Activated CD4-positive, alpha-beta memory T cell treated with anti-CD3 and anti-CD28 coated beads, Interleukin-2, amount 10 ng/mL, durations not matched to agents 7 days and 5 days (primary cell): Measurements from ENCODE around the gene FOSB. TPM values are rescaled to one million over a fixed set of nuclear protein-coding genes. Genes with fewer than 3 reads are reported as not detected.

Experiments
- CTCF ChIA-PET: fragments of 350-600 bp; sonication (Branson Sonifier 250); formaldehyde crosslinking; loops from one replicate; lab custom pipeline; 2021; ENCODE audit warnings: antibody characterized with exemption, inconsistent platforms; lab: Charles Lee
- POLR2A ChIA-PET: fragments of 350-600 bp; sonication (Branson Sonifier 250); formaldehyde crosslinking; loops from one replicate; lab custom pipeline; 2021; ENCODE audit warnings: antibody characterized with exemption; lab: Charles Lee
- DNase-seq: peaks from one replicate; pipeline ENCODE4 v3.0.0-alpha.2; 2020
- H3K27ac Mint-ChIP-seq: one replicate; pipeline ENCODE4 v1.8.0; 2021; ENCODE audit warnings: mild to moderate bottlenecking, mixed read lengths
- H3K27me3 Mint-ChIP-seq: one replicate; pipeline ENCODE4 v1.8.0; 2021; ENCODE audit warnings: mixed read lengths
- H3K36me3 Mint-ChIP-seq: one replicate; pipeline ENCODE4 v1.8.0; 2021; ENCODE audit warnings: low read depth, mixed read lengths
- H3K4me1 Mint-ChIP-seq: one replicate; pipeline ENCODE4 v1.8.0; 2021; ENCODE audit warnings: mixed read lengths
- H3K4me3 Mint-ChIP-seq: one replicate; pipeline ENCODE4 v1.8.0; 2021; ENCODE audit warnings: mild to moderate bottlenecking, mixed read lengths
- H3K9me3 Mint-ChIP-seq: one replicate; pipeline ENCODE4 v1.8.0; 2021; ENCODE audit warnings: mixed read lengths
- total RNA-seq, 2 experiments: library from RNA; stranded (reverse); gene quantifications; one replicate each; pipeline ENCODE4 v1.2.3, GENCODE V29; 2021

FOSB gene
- total RNA-seq, 2 experiments from 2014 or later = 15.3 to 16.1 TPM

DNA sequence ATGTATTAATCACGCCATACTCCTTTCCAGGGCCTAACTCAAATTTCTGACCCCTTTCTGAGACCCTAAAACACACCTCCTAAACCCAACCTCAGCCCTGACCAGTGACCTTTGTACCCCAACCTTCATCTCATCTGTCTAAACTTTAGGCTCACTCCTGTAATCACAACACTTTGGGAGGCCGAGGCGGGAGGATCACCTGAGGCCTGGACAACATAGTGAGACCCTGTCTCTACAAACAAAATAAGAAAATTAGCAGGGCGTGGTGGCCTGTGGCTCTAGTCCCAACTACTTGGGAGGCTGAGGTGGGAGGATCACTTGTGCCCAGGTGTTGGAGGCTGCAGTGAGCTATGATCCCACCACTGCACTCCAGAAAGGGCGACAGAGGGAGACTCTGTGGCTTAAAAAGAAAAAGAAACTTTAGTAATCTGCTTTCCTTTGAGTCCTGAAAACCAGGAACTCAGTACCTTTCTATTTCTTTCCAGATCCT, 24.4 kb downstream of the FOSB start:
- peaks cover 32% of the 10 kb centered on the region for H3K27me3 Mint-ChIP-seq
- ChIA-PET CTCF (interaction anchor here (0.9 to 1.0 kb wide), 2 partner anchors 13 to 66 kb away, joined by 3 to 5 read pairs; no protein-coding TSS in a partner anchor), POLR2A (no interaction called here)
- peak overlapping the region; percentile 47 for H3K4me3 Mint-ChIP-seq
- no peak for DNase-seq
- H3K27ac Mint-ChIP-seq = peak overlapping the region; percentile 36
- peaks cover 24% of the 10 kb centered on the region for H3K4me1 Mint-ChIP-seq
- no peaks in the 10 kb centered on the region for H3K36me3 Mint-ChIP-seq
- H3K9me3 Mint-ChIP-seq = no peaks in the 10 kb centered on the region

DNA sequence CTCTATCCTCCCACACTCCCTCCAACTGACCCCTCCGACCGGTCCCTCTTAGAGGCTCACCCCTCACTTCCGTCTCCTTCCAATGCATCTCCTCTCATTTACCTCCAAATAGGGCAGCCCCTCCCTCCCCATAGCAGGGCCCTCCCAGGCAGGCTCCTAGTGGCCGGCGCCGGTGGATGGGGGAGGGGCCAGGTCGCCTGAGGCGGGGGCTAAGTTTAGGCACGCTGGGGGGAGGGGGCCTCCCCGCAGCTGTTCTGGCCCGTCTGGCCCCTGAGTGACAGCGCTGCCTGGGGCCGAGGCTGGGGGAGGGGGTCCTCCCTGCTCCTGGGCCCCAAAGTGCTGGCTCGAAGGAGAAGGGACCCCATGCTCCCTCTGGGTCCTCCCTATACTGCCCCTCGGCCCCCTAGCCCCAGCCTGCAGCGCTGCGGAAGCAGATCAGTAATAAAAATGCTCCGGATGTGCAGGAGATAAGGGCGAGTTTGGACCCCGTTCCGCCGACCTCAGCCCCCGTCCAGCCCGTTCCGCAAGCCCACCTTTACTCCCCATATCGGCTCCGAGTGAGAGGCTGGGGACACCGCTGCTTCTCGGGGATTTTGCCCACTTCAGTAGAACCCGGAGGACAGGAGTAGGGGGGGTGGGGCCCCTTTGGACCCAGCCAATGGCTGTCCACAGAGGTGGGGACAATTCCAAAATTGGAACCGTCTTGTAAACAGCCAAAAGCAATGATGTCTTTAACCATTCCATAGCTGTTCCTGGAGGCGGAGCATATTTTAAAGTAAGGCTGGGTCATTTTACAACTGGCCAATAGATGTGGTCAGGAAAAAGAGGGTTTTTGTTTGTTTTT, 25.1 kb downstream of the FOSB start:
- H3K36me3 Mint-ChIP-seq = no peaks in the 10 kb centered on the region
- H3K9me3 Mint-ChIP-seq = no peaks in the 10 kb centered on the region
- ChIA-PET POLR2A (no interaction called here), CTCF (interaction anchor here (0.9 to 4.9 kb wide), 3 partner anchors 7 to 66 kb away, joined by 3 to 42 read pairs (median 5); no protein-coding TSS in a partner anchor)
- H3K4me3 Mint-ChIP-seq = peak overlapping the region; percentile 68
- peaks cover 34% of the 10 kb centered on the region for H3K27me3 Mint-ChIP-seq
- DNase-seq = no peak
- no peak overlapping the region for H3K27ac Mint-ChIP-seq
- H3K4me1 Mint-ChIP-seq = peaks cover 30% of the 10 kb centered on the region

DNA sequence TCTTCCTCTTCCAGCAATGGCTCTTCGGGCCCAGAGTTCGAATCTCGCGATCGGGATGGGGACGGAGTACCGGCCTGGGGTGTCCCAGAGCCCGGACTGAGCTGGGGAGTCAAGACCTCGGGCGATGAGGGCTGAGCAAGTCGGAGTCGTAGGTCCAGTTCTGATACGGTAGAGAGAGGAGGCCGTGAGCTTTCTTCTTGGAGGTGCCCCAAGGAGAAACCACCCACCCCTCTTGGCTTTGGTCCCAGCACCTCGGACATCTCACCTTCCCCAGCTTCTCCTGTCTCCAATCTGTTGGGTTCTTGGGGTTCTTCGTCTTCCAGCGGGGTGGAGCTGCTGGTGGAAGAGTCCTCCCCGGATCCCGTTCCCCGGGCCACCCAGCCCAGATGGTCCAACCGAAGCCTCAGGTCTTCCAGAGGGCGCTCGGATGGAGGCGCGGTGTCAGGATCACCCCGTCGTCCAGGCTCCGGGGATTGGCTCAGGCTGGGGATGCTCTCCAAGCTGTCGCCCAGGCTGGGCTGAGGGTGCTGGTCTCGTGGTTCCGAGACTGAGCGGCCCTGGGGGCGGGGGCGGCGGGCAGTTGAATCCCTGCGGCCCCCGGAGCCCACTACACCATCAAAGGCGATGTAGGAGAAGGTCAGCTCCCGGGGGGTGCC, 26.6 kb downstream of the FOSB start:
- Mint-ChIP-seq H3K27ac (no peak overlapping the region), H3K36me3 (peaks cover 2% of the 10 kb centered on the region), H3K4me3 (no peak overlapping the region), H3K27me3 (peaks cover 37% of the 10 kb centered on the region), H3K9me3 (no peaks in the 10 kb centered on the region), H3K4me1 (peaks cover 38% of the 10 kb centered on the region)
- POLR2A ChIA-PET = interaction anchor here (1.4 to 3.9 kb wide), 3 partner anchors 14 to 148 kb away, joined by 3 to 16 read pairs (median 6); partner anchors contain the start of gene VASP
- CTCF ChIA-PET = interaction anchor here (1.4 to 4.9 kb wide), 7 partner anchors 9 to 148 kb away, joined by 4 to 42 read pairs (median 9); partner anchors contain the start of gene EML2
- DNase-seq = no peak

DNA sequence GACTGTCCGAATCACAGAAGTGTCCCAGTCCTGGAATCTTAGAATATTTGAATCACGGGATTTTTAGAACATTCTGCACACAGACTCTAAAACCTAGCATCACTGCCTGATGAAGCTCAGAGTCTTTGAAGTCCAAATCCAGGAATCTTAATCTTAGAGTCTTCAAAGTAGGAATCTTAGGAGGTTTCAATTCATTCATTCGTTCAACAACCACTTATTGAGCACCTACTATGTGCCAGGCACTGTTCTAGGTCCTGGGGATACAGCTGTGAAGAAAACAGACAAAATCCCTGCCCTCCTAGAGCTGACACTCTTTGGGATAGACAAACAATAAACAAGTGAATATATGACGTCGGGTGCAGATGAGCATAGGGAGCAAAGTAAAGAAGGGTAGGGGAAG, 27.4 kb downstream of the FOSB start:
- peaks cover 3% of the 10 kb centered on the region for H3K36me3 Mint-ChIP-seq
- DNase-seq = no peak
- ChIA-PET CTCF (interaction anchor here (0.6 to 4.9 kb wide), 8 partner anchors 9 to 147 kb away, joined by 3 to 42 read pairs (median 7); partner anchors contain the start of gene EML2), POLR2A (interaction anchor here (1.2 to 3.9 kb wide), 5 partner anchors 13 to 147 kb away, joined by 3 to 16 read pairs (median 3); partner anchors contain the start of gene VASP)
- H3K27ac Mint-ChIP-seq = no peak overlapping the region
- no peaks in the 10 kb centered on the region for H3K9me3 Mint-ChIP-seq
- peaks cover 43% of the 10 kb centered on the region for H3K4me1 Mint-ChIP-seq
- H3K27me3 Mint-ChIP-seq = peaks cover 40% of the 10 kb centered on the region
- H3K4me3 Mint-ChIP-seq = peak overlapping the region; percentile 31

DNA sequence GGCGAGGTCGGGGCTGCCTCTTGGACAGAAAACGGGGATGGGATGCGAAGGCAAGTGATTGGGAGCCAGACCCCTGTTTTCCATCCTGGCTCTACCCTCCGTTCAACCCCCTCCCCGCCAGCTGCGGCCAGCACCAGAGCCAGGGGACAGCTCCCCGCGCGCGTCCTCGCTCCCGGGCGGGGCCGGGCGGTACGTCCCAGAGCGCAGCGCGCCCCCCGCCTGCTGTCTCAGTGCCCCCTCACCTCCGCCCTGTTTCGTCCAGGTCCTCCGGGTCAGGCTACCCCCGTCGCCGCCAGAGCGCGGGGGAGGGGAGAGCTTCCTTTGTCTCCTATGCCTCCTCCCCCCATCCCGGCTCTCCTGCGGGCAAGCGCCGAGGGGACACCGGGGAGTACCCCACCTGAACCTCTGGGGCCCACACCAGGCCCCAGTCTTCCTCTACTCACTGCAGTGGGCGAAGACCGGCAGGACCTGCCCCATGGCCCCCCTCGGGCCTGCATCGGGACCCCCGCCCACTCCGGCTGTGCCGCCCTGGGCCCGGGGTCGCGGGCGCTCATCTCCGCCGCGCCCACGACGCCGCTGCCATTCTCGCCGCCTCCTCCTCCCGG, 28.7 kb downstream of the FOSB start:
- peaks cover 40% of the 10 kb centered on the region for H3K27me3 Mint-ChIP-seq
- peaks cover 53% of the 10 kb centered on the region for H3K4me1 Mint-ChIP-seq
- no peaks in the 10 kb centered on the region for H3K9me3 Mint-ChIP-seq
- ChIA-PET CTCF (interaction anchor here (0.6 to 4.9 kb wide), 6 partner anchors 10 to 145 kb away, joined by 4 to 42 read pairs (median 7); no protein-coding TSS in a partner anchor), POLR2A (interaction anchor here (0.7 to 3.9 kb wide), 5 partner anchors 11 to 146 kb away, joined by 3 to 16 read pairs (median 3); no protein-coding TSS in a partner anchor)
- H3K4me3 Mint-ChIP-seq = peak overlapping the region; percentile 59
- H3K36me3 Mint-ChIP-seq = peaks cover 7% of the 10 kb centered on the region
- no peak overlapping the region for H3K27ac Mint-ChIP-seq
- peak; percentile 63 for DNase-seq

DNA sequence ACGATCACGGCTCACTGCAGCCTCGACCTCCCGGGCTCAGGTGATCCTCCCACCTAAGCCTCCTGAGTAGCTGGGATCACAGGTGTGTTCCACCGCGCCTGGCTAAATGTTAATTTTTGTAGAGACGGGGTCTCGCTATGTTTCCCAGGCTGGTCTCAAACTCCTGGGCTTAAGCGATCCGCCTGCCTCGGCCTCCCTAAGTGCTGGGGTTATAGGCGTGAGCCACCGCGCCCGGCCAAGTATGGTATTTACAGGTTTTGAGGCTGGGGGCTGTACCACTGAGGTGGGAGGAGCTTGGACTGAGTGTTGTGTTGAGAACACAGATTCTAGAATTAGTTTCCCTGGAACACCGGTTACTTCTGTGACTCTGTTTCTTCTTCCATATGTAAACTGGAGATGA, 30.0 kb downstream of the FOSB start:
- DNase-seq = no peak
- Mint-ChIP-seq H3K27me3 (peaks cover 35% of the 10 kb centered on the region), H3K9me3 (no peaks in the 10 kb centered on the region), H3K36me3 (peaks cover 7% of the 10 kb centered on the region), H3K4me1 (peaks cover 55% of the 10 kb centered on the region), H3K4me3 (peak overlapping the region; percentile 53), H3K27ac (no peak overlapping the region)
- CTCF ChIA-PET = interaction anchor here (0.9 to 4.9 kb wide), 5 partner anchors 8 to 61 kb away, joined by 3 to 42 read pairs (median 4); no protein-coding TSS in a partner anchor
- POLR2A ChIA-PET = interaction anchor here (0.7 to 3.9 kb wide), 4 partner anchors 8 to 145 kb away, joined by 3 to 16 read pairs (median 6); partner anchors contain the start of gene OPA3

DNA sequence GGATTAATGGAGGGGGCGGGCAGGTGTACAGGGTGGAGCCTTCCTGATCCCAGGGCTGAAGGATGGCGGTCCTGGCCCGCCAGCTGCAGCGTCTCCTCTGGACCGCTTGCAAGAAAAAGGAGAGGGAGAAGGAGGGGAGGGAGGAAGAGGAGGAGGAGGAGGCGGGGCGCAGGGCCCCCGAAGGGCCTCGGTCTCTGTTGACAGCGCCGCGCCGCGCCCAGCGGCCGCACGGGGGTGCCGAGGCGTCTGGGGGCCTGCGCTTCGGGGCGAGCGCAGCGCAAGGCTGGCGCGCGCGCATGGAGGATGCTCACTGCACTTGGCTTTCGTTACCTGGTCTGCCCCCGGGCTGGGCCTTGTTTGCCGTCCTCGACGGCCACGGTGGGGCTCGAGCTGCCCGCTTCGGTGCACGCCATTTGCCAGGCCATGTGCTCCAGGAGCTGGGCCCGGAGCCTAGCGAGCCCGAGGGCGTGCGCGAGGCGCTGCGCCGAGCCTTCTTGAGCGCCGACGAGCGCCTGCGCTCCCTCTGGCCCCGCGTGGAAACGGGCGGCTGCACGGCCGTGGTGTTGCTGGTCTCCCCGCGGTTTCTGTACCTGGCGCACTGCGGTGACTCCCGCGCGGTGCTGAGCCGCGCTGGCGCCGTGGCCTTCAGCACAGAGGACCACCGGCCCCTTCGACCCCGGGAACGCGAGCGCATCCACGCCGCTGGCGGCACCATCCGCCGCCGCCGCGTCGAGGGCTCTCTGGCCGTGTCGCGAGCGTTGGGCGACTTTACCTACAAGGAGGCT, 30.8 kb downstream of the FOSB start, which contains the start of gene PPM1N:
PPM1N (plus strand) TSS at position 33 of the 785 bp plus-strand sequence; CDS start at position 63, 30 bp downstream.
- POLR2A ChIA-PET = interaction anchor here (0.5 to 3.9 kb wide), 7 partner anchors 7 to 144 kb away, joined by 3 to 16 read pairs (median 4); partner anchors contain the start of genes OPA3 and VASP
- Mint-ChIP-seq H3K4me3 (peak within 1 kb of the TSS; percentile 81), H3K4me1 (peaks cover 52% of the 10 kb centered on the region), H3K36me3 (peaks cover 7% of the 10 kb centered on the region), H3K9me3 (no peaks in the 10 kb centered on the region), H3K27me3 (peaks cover 33% of the 10 kb centered on the region), H3K27ac (peak within 1 kb of the TSS; percentile 45)
- peak; percentile 72 for DNase-seq
- CTCF ChIA-PET = interaction anchor here (1.4 to 2.3 kb wide), 6 partner anchors 20 to 143 kb away, joined by 3 to 6 read pairs (median 4); no protein-coding TSS in a partner anchor

DNA sequence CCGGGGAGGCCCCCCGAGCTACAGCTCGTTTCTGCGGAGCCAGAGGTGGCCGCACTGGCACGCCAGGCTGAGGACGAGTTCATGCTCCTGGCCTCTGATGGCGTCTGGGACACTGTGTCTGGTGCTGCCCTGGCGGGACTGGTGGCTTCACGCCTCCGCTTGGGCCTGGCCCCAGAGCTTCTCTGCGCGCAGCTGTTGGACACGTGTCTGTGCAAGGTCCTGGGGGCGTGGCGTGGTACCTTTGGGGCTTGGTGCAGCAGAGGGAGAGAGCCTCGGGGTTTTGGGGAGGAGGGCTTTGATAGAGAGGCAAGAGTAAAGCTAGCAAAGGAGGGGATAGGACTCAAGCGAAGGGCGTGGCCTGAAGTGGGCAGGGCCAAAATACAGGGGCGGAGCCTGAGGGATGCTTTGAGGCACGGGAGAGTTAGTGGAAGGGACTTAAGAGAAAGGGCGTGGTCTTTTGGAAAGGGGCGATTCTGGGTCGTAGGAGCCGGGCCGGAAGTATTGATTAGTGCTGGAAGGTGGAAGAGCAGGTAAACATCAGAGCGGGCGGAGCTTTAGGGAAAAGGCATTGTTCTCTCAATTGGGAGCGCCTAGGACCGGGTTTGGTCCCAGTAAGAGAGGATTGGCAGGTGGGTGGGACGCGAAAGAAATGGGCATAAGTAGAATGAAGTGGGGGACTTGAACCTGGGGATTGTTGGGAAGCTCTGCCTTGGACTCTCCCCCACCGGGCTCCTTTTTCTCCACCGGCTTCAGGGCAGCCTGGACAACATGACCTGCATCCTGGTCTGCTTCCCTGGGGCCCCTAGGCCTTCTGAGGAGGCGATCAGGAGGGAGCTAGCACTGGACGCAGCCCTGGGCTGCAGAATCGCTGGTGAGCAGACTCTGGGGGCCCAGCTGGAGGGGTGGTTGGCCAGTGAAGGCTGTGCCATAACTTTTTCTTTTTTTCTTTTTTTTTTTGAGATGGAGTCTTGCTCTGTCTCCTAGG, 31.7 kb downstream of the FOSB start:
- POLR2A ChIA-PET = interaction anchor here (0.5 to 2.8 kb wide), 5 partner anchors 9 to 146 kb away, joined by 3 to 9 read pairs (median 4); partner anchors contain the start of genes OPA3 and VASP
- Mint-ChIP-seq H3K27ac (peak overlapping the region; percentile 1), H3K4me3 (peak overlapping the region; percentile 23), H3K27me3 (peaks cover 29% of the 10 kb centered on the region), H3K36me3 (peaks cover 10% of the 10 kb centered on the region), H3K4me1 (peaks cover 53% of the 10 kb centered on the region), H3K9me3 (no peaks in the 10 kb centered on the region)
- peak; percentile 81 for DNase-seq
- CTCF ChIA-PET = interaction anchor here (0.6 to 2.3 kb wide), 6 partner anchors 14 to 218 kb away, joined by 4 to 6 read pairs (median 4); no protein-coding TSS in a partner anchor

DNA sequence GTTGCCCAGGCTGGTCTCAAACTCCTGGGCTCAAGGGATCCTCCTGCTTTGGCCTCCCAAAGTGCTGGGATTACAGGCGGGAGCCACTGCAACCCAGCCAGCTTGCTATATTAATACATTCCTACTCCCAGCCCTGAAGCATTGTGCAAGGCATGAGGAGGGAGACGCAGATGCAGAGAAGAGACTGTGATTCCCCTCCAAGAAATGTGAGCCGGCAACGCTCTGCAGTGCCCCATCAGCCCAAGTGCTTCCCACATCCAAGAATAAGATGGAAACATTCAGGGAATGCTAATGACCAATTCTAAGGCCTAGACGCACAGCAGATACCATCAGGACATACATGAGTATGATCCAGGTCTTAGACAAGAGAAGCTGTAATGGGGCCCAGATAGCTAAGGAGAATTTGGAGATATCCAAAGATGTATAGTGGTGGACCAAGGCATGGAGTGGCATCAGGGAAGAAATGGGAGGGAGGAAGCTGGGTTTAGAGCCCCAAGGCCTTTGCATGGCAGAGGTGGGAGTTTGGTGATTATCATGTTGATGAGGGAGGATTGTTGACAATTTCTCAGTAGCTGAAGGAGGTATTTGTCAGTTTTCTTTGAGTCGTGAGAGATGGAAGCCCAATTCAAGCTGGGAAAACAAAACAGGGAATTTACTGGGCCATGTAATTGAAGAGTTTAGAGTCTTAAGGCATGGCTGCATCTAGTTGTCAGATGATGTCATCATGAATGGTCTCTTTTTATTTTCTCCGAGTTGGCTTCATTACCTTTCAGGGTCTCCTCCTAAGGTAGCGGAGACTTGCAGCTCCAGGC, 33.3 kb downstream of the FOSB start:
- H3K27ac Mint-ChIP-seq = no peak overlapping the region
- H3K36me3 Mint-ChIP-seq = peaks cover 10% of the 10 kb centered on the region
- CTCF ChIA-PET = interaction anchor here (2.3 kb wide), 1 partner anchor 22 kb away, joined by 6 read pairs; no protein-coding TSS in a partner anchor
- no peaks in the 10 kb centered on the region for H3K9me3 Mint-ChIP-seq
- no peak for DNase-seq
- no peak overlapping the region for H3K4me3 Mint-ChIP-seq
- POLR2A ChIA-PET = no interaction called here
- peaks cover 55% of the 10 kb centered on the region for H3K4me1 Mint-ChIP-seq
- peaks cover 16% of the 10 kb centered on the region for H3K27me3 Mint-ChIP-seq

DNA sequence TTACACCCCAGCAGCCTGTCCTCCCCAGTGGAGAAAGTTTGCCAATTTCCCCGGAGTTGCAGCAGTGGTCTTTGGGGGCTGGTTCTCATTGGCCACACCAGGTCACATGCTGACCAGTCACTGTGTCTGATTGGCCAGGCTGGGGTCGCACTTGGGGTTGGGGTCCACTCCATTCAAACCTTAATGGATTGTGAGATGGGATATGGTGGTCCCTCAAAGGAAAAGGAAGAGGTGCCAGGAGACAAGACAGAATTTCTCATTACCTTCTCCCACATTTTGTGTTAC, 33.9 kb downstream of the FOSB start:
- POLR2A ChIA-PET = no interaction called here
- peaks cover 10% of the 10 kb centered on the region for H3K36me3 Mint-ChIP-seq

More for the DNA sequence above, 33.9 kb downstream of the FOSB start:
- H3K27me3 Mint-ChIP-seq = peaks cover 15% of the 10 kb centered on the region
- DNase-seq = no peak
- H3K27ac Mint-ChIP-seq = no peak overlapping the region
- peaks cover 57% of the 10 kb centered on the region for H3K4me1 Mint-ChIP-seq
- no peak overlapping the region for H3K4me3 Mint-ChIP-seq
- CTCF ChIA-PET = no interaction called here
- no peaks in the 10 kb centered on the region for H3K9me3 Mint-ChIP-seq
